ENCODE measurements around the gene BRMS1L.

Gene BRMS1L

DNA sequence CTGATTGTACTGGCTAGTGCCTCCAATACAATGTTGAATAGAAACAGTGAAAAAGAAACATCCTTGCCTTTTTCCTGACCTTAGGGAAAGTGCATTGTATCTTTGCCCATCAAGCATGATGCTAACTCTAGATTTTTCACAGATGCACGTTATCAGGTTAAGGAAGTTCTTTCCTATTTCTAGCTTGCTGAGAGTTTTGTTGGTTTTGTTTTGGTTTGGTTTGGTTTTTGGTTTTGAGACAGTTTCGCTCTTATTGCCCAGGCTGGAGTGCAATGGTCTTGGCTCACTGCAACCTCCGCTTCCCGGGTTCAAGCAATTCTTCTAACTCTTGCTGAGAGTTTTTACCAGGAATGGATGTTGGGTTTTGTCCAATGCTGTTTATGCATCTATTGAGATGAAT is 89.0 kb downstream of the BRMS1L start:
- Histone ChIP-seq H3K4me3 (ENCODE audit: low read depth, low read length, poor library complexity, severe bottlenecking) (no peak overlapping the region), H4K20me1 (ENCODE audit: insufficient read depth, low read length) (no peaks in the 10 kb centered on the region), H3K36me3 (ENCODE audit: insufficient read depth, low read length) (no peaks in the 10 kb centered on the region), H3K9me3 (ENCODE audit: low read length) (no peaks in the 10 kb centered on the region), H3K4me1 (ENCODE audit: insufficient read depth, low read length, severe bottlenecking) (no peaks in the 10 kb centered on the region), H3K27me3 (ENCODE audit: insufficient read depth, low read length) (no peaks in the 10 kb centered on the region), H3K9me2 (ENCODE audit: low read depth, low read length) (no peaks in the 10 kb centered on the region), H3K27ac (ENCODE audit: low read depth, low read length, poor library complexity, severe bottlenecking) (no peak overlapping the region), H3K79me2 (ENCODE audit: insufficient read depth, low read length) (no peaks in the 10 kb centered on the region), H3F3A (ENCODE audit: insufficient read depth, low read length) (no peaks in the 10 kb centered on the region), H3K4me2 (ENCODE audit: low read length) (no peak overlapping the region), H3K9ac (ENCODE audit: low read length) (no peak overlapping the region), H2AFZ (ENCODE audit: low read length) (no peak overlapping the region)
- TF ChIP-seq, protein P1, sequence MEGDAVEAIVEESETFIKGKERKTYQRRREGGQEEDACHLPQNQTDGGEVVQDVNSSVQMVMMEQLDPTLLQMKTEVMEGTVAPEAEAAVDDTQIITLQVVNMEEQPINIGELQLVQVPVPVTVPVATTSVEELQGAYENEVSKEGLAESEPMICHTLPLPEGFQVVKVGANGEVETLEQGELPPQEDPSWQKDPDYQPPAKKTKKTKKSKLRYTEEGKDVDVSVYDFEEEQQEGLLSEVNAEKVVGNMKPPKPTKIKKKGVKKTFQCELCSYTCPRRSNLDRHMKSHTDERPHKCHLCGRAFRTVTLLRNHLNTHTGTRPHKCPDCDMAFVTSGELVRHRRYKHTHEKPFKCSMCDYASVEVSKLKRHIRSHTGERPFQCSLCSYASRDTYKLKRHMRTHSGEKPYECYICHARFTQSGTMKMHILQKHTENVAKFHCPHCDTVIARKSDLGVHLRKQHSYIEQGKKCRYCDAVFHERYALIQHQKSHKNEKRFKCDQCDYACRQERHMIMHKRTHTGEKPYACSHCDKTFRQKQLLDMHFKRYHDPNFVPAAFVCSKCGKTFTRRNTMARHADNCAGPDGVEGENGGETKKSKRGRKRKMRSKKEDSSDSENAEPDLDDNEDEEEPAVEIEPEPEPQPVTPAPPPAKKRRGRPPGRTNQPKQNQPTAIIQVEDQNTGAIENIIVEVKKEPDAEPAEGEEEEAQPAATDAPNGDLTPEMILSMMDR (IDR thresholded peaks at IDR 0.05; ENCODE audit: low read length), result no peak
- TF ChIP-seq EZH2 (IDR thresholded peaks at IDR 0.05; ENCODE audit: borderline replicate concordance, low read length), result no peak

DNA sequence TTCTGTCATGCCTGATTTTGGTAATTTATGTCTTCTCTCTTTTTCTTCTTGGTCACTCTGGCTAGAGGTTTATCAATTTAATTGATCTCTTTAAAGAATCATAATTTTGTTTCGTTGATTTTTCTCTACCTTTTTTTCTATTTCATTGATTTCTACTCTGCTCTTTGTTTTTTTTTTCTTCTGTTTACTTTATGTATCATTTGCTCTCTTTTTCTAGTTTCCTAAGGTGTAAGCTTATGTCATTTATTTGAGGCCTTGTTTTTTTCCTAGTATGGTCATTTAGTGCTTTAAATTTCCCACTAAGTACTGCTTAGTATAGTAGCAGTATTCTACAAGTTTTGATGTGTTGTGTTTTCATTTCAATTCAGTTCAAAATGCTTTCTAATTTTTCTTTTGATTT is 89.6 kb downstream of the BRMS1L start:
- Histone ChIP-seq H4K20me1 (ENCODE audit: insufficient read depth, low read length) (no peaks in the 10 kb centered on the region), H3K4me2 (ENCODE audit: low read length) (no peak overlapping the region), H2AFZ (ENCODE audit: low read length) (no peak overlapping the region), H3K9ac (ENCODE audit: low read length) (no peak overlapping the region), H3K9me3 (ENCODE audit: low read length) (no peaks in the 10 kb centered on the region), H3K27ac (ENCODE audit: low read depth, low read length, poor library complexity, severe bottlenecking) (no peak overlapping the region), H3K9me2 (ENCODE audit: low read depth, low read length) (no peaks in the 10 kb centered on the region), H3K4me3 (ENCODE audit: low read depth, low read length, poor library complexity, severe bottlenecking) (no peak overlapping the region), H3F3A (ENCODE audit: insufficient read depth, low read length) (no peaks in the 10 kb centered on the region), H3K36me3 (ENCODE audit: insufficient read depth, low read length) (no peaks in the 10 kb centered on the region), H3K4me1 (ENCODE audit: insufficient read depth, low read length, severe bottlenecking) (no peaks in the 10 kb centered on the region), H3K79me2 (ENCODE audit: insufficient read depth, low read length) (no peaks in the 10 kb centered on the region), H3K27me3 (ENCODE audit: insufficient read depth, low read length) (no peaks in the 10 kb centered on the region)
- TF ChIP-seq EZH2 (IDR thresholded peaks at IDR 0.05; ENCODE audit: borderline replicate concordance, low read length), result no peak
- TF ChIP-seq, protein P1 (IDR thresholded peaks at IDR 0.05; ENCODE audit: low read length), result no peak
